Measurements from ENCODE around the gene SGO2.
"Not testable (repeated sequence)": the region's sequence is repeated elsewhere in the genome, so short reads cannot be mapped to it uniquely, and the experiment has no call there.

Gene SGO2

GRCh38 chr2:200525066-200525465 is 941 bp upstream of the SGO2 start:
- DNase-seq (ENCODE audit: low spot score), result no peak

- DNase-seq (ENCODE audit: low spot score), result no peak
These were observed 491 bp upstream of the SGO2 start for GRCh38 chr2:200525551-200525881.

GRCh38 chr2:200528228-200528627 is 2.2 kb downstream of the SGO2 start:
- no peak for DNase-seq (ENCODE audit: low spot score)

- DNase-seq (ENCODE audit: low spot score), result no peak
These were observed 7.7 kb downstream of the SGO2 start for GRCh38 chr2:200533754-200534153.

GRCh38 chr2:200534572-200534971 is 8.6 kb downstream of the SGO2 start:
- no peak for DNase-seq (ENCODE audit: low spot score)

GRCh38 chr2:200538139-200538538 is 12.1 kb downstream of the SGO2 start:
- DNase-seq (ENCODE audit: low spot score), result no peak

- no peak for DNase-seq (ENCODE audit: low spot score)
These were observed 14.8 kb downstream of the SGO2 start for GRCh38 chr2:200540793-200541192.

- DNase-seq (ENCODE audit: low spot score), result not testable (repeated sequence)
These were observed 40.6 kb downstream of the SGO2 start for GRCh38 chr2:200566596-200566995.

GRCh38 chr2:200567932-200568331 is 41.9 kb downstream of the SGO2 start:
- no peak for DNase-seq (ENCODE audit: low spot score)

GRCh38 chr2:200575957-200576356 is 50.0 kb downstream of the SGO2 start:
- no peak for DNase-seq (ENCODE audit: low spot score)

- no peak for DNase-seq (ENCODE audit: low spot score)
These were observed 51.0 kb downstream of the SGO2 start for GRCh38 chr2:200577027-200577426.

GRCh38 chr2:200578778-200579177 is 52.8 kb downstream of the SGO2 start:
- DNase-seq (ENCODE audit: low spot score), result no peak

GRCh38 chr2:200584639-200585038 is 58.6 kb downstream of the SGO2 start:
- no peak for DNase-seq (ENCODE audit: low spot score)

- DNase-seq (ENCODE audit: low spot score), result no peak
These were observed 59.3 kb downstream of the SGO2 start for GRCh38 chr2:200585340-200585729.

GRCh38 chr2:200585730-200586643 is 60.0 kb downstream of the SGO2 start, which contains the start of gene AOX1:
Gene AOX1 (plus strand): TSS chr2:200586014. CDS start chr2:200586109, 95 bp downstream.
- DNase-seq (ENCODE audit: low spot score), result peak; percentile 72

GRCh38 chr2:200586644-200586975 is 60.6 kb downstream of the SGO2 start:
- DNase-seq (ENCODE audit: low spot score), result no peak

GRCh38 chr2:200587007-200587616 is 61.1 kb downstream of the SGO2 start:
- DNase-seq (ENCODE audit: low spot score), result no peak

GRCh38 chr2:200588076-200588678 is 62.2 kb downstream of the SGO2 start:
- DNase-seq (ENCODE audit: low spot score), result no peak

GRCh38 chr2:200590090-200590489 is 64.1 kb downstream of the SGO2 start:
- no peak for DNase-seq (ENCODE audit: low spot score)

GRCh38 chr2:200591308-200591707 is 65.3 kb downstream of the SGO2 start:
- no peak for DNase-seq (ENCODE audit: low spot score)

- no peak for DNase-seq (ENCODE audit: low spot score)
These were observed 66.5 kb downstream of the SGO2 start for GRCh38 chr2:200592406-200593075.

- DNase-seq (ENCODE audit: low spot score), result no peak
These were observed 67.9 kb downstream of the SGO2 start for GRCh38 chr2:200593905-200594304.

- no peak for DNase-seq (ENCODE audit: low spot score)
These were observed 69.9 kb downstream of the SGO2 start for GRCh38 chr2:200595913-200596312.
